GM19397 (cell line): ENCODE data around the gene NECTIN4.
"Not testable (repeated sequence)": the region's sequence is repeated elsewhere in the genome, so short reads cannot be mapped to it uniquely, and the experiment has no call there.

ENCODE experiments used
- ATAC-seq: cut with Tn5 transposase; IDR thresholded peaks from one replicate; pipeline ENCODE4 v1.9.1; 2021; ENCODE audit warnings: mild to moderate bottlenecking, moderate library complexity; ENCODE audit not compliant: unreplicated experiment

NECTIN4 gene

DNA sequence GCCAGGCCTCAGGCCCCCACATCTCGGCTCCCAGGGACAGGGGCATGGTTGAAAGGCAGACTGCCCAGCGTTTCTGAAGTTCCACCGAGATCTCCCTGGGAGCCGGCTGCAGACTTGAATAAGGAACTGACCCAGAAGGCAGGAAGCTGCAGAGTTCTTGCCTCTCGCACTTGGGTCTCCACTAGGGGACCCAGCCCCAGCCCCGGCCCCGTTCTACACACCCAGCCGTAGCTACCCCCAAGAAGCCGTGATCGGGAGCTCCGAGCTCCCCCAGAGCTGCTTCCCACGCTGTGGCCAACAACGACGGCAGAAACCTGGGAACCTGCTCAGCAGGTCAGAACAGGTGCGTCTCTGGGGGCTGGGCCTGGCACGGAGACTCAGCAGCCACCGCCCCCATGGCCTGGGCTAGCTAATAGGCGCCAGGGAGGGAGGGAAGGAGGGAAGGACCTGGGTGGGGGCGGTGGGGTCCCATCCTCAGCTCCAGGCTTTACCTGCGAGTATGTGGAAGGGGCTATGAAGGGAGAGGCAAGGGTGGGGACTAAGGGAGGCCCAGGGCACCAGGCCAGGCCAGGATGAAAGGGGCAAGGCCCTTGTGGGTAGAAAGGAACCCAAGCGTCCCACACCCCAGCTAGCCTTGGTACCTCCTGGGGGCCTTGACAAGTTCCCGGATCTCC, at the start of gene NECTIN4:
Gene NECTIN4 (minus strand): TSS at position 308 of the 674 bp plus-strand sequence. CDS start 262 bp downstream, at position 46.
- ATAC-seq = no peak

DNA sequence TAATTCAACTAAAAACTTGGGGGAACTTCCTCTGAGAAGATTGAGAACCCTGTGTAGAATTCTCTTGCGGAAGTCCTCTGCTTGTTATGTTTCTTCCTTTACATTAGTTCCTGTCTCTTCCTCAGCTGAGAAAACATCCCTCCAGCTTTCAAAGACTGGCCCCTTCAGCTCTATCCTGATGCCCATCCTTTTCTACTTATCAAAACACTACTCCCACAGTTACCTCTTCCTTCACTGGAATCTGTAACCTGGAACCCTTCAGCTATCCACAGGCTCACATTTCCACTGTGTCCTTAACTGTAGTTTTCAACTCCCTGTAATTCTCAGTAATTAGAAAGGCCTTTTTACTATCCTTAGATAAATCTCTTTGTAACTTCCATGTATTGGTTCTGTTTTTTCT, 49.1 kb upstream of the NECTIN4 start:
- no peak for ATAC-seq

DNA sequence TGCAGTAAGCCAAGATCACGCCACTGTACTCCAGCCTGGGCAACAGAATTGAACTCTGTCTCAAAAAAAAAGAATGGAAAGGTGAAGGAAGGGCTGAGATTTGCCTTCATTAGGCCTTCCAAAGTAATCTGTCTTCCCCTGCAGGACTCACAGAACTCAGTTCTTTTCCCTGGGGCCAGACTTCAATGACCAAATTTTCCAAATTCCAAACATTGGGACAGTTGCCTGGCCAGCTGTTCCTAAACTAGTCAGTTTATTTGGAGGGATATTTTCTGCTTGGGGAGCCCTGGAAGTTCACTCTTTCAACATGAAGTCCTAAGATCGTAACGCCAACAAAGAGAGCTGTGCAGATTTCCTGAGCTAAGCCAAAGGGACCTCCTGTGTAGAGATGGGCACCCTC, 48.5 kb upstream of the NECTIN4 start:
- ATAC-seq = no peak

DNA sequence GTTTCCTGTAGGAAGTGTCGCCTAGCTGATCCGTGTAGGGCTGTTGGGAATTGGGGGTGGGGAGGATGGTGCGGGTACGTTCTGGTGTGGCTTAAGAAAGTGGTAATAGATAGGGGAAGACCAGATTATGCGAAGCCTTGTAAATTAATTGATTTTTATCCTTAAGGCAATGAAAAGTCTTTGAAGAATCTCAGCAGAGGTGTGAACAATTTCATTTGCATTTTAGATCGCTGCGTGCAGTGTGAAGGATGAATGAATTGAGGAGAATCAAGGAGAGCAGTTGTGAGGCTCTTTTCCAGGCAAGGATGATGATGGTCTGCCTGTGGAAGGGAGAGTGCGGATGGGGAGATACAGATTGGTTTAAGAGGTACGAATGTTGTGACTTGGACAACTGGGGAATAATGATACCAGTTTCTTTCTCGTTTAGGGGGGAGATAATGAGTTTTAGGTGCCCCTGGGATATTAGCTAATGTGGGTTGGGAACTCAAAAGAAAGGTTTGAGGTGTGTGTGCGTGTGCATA, 43.9 kb upstream of the NECTIN4 start:
- ATAC-seq = no peak

DNA sequence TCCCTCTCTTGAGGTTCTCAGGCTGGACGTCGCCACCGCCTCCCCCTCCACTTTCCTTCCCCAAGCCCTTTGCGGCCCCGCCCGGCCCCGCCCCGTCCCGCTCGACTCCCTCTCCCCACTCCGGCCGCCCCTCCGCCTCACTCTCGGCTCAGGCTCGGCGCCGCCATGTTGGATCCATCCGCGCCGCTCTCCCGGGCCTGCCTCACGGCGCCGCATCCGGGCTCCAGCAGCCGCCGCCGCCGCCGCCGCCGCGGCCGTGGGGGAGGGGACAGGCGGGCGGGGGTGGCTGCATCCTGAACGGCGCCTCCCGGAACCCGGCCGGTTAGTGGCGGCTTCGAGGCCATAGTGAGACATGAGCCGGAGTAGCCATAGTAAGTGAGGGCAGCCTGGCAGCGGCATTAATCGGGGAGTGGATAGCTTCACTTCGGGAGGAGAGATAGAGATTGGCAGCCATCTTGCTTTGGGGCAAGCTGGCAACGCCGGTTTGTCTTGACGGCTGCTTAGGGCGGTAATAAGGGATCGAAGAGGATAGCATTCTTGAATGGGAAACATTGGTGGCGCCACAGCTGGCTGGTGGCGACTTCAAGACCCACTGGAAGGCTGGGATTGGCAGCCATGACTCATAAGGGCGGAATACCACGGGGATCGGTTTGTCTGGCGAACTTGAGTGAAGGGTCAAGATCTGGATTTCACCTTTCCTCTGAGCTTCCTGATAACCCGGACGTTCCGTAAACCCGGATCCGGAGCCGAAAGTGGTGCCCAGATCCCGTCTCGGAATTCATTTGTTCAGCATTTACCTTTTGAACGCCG, 43.3 kb upstream of the NECTIN4 start, which contains the start of gene DEDD:
Gene DEDD (minus strand): TSS at position 258 of the 810 bp plus-strand sequence. CDS start 8,205 bp downstream, outside the sequence.
- peak; percentile 93 for ATAC-seq

DNA sequence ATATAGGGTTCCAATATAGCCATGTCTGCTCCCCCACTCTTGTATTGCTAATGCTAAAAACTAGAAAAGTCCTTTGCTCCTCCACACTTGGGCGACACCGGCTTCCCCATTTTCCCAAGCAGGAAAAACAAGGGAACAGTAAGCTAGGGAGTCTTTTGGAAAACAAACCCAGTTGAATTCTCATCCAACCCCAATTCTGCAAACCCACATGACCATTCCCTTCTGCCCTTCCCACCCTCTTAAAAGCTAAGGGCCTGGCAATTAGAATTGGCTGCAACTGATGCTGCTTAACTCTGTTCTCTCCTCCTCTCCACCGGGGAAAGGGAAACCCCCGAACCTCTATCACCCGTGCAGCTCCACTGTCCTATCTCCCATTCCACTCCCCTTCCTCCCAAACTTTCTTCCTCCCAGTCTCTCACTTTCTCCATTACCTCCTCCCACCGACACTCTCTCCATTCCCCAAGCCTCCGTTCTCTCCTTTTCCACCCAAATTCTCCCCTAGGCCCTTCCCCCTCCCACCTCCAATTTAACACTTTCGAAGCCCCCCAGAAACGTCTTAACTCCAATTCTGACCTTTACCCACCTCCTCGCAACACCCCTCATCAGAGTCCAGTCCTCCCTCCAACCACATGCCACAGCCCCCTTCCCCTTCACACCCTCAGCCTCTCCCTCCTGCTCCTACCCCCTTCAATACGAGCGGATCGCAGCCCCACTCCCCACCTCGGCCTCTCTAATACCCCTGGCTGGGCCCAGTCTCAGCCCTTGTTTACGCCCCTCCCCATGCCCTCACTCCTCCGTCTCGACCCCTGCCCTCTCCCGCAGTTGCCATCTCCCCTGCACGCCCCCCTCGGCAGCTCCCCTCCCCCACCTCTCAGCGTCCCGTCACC, 42.4 kb upstream of the NECTIN4 start:
- ATAC-seq = no peak

DNA sequence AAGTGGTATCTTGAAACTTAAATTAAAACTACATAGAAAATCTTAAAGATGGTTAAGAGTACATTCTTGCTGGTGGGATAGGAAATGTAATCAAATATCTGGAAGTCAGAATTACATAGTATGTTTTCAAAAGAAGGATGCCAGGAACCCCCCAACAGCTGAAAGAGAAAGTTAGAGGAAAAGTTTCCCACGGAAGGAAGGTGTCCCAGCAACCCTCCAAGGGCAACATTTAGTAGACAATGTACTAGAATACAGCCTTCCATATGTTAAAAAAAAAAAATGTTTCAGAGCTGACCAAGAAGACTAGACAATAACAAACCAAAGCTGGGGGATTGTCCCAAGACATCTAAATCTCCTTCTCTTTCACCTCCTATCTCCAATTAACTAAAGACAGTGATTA, 40.9 kb upstream of the NECTIN4 start:
- ATAC-seq = no peak

DNA sequence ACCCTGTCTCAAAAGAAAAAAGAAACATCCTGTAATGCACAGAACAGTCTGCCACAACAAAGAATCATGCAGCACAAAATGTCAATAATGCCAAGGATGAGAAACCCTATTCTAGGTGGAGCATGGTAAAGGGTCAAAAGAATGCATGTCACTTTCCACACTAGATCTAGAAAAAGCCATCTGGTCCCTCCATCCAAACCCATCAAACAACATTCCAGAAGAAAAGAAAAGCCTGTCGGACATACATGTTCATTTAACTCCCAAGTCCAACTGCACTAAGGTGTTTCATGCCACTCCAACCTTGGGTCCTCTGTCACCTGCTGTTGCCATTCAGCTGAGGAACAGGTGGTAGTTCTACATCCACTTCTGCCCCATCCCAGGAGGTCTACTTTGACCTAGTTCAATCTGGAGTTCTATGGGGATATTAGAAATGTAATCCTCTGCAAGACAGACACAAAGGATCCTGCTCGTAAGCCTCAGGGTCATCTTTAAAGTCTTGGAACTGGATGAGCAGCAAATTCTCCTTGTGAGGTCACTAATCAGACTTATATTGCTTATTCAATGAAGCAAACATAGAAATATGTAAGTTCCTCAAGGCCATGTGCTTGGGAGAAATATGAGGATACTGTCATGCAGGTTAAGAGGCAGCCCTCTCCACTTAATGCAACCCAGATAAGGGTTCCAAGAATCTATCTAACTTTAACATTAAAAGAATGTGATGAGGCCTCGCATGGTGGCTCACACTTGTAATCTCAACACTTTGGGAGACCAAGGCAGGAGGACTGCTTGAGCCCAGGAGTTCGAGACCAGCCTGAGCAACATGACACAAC, 39.4 kb upstream of the NECTIN4 start:
- no peak for ATAC-seq

DNA sequence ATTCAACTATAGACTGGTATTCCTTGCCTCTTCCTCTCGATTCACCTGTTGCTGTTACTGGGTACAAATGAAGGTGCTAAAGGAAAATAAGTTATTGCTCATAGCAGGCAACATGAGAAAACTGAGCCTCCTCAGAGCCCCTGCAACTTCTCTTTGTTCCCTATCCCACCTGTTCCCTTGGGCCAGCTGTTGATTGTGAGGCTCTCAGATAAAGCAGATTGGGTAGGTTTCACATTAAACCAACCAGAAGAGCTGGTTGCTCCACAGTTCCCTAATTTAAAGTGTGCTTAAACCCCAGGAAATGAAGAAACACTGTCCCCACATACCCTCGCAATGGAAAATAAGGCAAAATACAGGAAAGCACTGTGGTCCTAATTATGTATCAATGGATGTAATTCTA, 38.3 kb upstream of the NECTIN4 start:
- ATAC-seq = no peak

DNA sequence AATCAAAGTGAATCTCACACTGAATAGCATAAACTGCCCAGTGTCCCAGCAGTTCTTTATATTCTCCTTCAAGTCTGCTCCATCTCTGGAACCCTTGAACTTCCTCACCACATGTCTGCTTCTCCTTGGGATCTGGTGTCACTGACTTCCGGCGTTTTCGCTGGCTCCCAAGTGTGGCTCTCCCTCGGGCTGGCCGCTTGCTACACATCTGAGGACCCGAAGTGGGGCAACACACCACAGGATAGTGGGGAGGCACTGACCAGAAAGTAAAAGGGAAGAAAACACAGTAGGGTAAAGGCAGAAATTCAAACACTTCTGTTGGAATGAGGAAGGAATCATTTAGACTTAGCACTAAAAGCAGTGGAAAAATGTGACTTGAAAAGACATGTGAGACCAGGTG, 33.6 kb upstream of the NECTIN4 start:
- no peak for ATAC-seq

DNA sequence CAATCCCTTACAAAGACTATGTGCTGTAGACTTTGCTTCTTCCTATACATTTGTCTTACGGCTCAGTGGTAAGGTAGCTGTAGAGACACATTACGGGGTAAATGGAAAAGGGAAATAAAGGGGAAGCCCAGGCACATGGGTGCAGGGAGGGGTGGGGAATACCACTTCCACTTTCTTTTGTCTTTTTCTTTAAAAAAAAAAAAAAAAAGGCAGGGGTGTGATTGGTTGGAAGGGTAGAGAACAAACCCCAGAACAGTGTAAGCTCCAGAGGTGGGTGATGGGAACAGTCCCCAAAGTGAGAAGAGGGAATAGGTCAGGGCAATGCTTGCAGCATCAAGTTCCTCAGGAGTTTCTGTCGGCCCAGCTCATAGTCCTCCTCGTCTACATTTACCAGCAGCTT, 32.5 kb upstream of the NECTIN4 start:
- ATAC-seq = no peak

DNA sequence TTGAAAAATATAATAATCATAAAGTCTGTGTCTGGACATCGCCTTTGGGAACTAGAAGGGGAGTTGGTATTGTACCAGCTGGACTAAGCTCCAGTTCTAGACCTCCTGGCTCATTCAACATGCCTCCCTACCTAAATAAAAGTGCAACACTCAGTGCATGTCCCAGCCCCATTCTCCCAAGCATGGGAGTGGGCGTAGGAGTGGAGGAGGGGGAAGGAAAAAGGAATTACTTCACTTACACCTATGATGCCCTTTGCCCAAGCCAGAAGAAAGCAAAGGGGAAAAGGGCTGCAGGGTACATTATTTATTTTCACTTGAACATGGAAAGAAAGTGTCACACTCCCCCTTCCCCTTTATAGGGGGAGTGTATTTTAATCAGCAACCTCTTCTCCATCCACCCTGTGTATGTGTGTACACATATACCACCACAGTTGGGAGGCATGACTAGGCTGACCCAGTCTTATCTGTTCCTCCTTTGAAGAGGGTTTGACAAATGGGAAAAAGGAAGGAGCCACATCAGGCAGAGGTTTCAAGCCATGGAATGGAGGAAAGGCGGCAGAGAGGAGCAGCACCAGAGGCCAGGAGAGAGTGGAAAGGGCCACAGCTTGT, 31.8 kb upstream of the NECTIN4 start:
- ATAC-seq = no peak

DNA sequence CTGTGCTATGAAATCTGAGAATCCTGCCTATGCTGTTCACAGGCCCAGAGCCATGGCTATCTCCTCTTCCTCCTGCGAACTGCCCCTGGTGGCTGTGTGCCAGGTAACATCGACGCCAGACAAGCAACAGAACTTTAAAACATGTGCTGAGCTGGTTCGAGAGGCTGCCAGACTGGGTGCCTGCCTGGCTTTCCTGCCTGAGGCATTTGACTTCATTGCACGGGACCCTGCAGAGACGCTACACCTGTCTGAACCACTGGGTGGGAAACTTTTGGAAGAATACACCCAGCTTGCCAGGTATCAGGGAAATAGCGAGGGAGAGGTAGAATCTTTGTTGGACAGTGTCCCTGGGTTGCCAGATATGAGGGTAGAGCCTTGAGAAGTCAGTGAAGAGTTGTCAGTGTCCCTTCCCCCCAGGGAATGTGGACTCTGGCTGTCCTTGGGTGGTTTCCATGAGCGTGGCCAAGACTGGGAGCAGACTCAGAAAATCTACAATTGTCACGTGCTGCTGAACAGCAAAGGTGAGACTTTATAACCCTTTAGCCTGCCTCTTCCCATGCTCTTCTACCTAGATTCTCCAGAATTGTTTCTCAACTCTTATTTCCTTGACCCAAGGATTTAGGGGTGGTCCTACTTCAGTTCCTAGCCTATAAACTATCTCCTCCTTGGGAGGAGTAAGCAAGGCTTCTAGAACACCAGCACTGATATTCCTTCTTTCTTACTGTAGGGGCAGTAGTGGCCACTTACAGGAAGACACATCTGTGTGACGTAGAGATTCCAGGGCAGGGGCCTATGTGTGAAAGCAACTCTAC, 29.9 kb upstream of the NECTIN4 start:
- no peak for ATAC-seq

DNA sequence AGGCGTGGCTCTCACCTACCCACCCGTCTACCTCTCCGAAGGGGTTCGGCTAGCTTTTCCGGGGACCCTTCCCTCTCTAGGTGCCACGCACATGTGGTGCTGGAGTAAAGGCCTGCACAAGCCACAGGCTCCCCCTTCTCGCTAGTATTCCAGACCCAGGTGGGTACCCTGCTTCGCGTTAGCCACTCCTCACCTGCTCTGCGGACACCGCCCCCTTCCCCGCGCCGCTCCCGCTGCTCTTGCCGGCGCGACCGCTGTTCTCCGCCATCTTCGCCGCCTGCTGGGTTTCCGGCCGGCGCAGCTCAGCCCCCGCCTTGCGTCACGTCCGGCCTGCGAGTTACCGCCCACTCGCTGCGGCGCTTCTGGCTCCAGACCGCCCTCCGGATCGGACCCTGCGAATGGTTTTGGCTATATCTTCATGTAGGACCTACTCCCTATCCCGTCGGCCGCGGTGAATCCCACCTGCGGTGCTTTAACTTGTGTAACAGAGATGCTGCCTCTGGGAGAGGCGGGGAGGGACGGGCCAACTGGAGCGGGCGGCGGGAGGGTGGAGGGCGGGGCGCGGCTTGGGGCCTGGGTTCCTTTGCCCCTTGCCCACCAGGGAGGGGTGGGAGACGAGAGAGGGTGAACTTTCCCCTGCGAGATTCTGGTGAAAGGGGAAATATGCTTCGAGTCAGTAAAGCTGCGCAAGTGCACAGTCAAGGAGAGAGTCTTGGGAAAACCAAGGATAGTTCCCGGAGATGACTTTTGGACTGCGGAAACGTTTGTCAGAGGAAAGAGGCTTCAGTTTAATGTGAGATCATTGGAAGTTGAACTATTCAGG, 28.6 kb upstream of the NECTIN4 start, which contains the start of the genes NIT1 and PFDN2:
Gene NIT1 (plus strand): TSS at position 347 of the 823 bp plus-strand sequence. CDS start 72 bp downstream, at position 419.
Gene PFDN2 (minus strand): TSS at position 279 of the 823 bp plus-strand sequence. CDS start 11 bp downstream, at position 268.
- ATAC-seq = peak; percentile 88

DNA sequence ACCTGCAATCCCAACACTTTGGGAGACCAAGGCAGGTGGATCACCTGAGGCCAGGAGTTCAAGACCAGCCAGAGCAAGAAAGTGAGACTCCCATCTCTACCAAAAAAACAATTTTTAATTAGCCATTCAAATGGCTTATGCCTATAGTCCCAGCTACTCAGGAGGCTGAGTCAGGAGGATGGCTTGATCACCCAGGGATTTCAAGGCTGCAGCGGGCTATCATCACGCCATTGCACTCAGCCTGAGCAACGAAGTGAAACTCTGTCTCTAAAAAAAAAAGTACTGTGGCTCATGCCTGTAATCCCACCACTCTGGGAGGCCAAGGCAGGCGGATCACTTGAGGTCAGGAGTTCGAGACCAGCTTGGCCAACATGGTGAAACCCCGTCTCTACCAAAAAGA, 26.6 kb upstream of the NECTIN4 start:
- not testable (repeated sequence) for ATAC-seq

DNA sequence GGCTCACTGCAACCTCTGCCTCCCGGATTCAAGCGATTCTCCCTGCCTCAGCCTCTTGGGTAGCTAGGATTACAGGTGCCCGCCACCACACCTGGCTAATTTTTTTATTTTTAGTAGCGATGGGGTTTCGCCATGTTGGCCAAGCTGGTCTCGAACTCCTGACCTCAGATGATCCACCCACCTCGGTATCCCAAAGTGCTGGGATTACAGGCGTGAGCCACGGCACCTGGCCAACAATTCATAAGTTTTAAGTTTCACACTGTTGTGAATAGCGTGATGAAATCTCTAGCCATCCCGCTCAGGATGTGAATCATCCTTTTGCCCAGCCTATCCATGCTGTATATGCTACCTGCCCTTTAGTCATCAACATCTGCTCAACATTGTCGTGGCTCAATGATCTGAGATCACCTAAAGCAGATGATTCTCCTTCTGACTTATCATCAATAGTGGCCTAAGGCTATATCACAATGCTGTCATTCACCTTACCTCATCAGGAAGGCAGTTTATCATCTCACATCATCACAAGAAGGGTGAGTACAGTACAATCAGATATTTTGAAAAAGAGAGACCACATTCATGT, 25.9 kb upstream of the NECTIN4 start:
- no peak for ATAC-seq

DNA sequence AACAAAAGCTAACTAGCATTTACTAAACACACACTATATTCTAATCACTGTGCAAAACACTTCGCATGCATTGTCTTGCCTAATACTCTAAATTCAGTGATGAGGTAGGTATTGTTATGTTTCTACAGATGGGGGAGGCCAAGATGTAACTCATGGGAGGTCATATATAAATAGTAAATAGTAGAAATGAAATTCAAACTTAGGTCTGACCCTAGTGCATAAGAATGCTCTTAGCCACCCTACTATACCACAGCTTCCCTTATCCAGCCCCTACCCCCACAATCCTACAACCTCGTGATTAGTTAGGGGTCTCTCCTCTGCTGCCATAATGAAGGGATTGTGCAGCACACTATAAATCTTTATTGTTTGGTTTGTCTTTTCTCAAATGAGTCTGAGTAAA, 25.2 kb upstream of the NECTIN4 start:
- no peak for ATAC-seq
